GM18499 (cell line): ENCODE results near the gene RAPSN.

Experiments used
- ATAC-seq: cut with Tn5 transposase; IDR thresholded peaks from one replicate; pipeline ENCODE4 v1.9.1; 2021; ENCODE audit warnings: moderate number of reproducible peaks; ENCODE audit not compliant: insufficient read depth, unreplicated experiment

The RAPSN gene

DNA sequence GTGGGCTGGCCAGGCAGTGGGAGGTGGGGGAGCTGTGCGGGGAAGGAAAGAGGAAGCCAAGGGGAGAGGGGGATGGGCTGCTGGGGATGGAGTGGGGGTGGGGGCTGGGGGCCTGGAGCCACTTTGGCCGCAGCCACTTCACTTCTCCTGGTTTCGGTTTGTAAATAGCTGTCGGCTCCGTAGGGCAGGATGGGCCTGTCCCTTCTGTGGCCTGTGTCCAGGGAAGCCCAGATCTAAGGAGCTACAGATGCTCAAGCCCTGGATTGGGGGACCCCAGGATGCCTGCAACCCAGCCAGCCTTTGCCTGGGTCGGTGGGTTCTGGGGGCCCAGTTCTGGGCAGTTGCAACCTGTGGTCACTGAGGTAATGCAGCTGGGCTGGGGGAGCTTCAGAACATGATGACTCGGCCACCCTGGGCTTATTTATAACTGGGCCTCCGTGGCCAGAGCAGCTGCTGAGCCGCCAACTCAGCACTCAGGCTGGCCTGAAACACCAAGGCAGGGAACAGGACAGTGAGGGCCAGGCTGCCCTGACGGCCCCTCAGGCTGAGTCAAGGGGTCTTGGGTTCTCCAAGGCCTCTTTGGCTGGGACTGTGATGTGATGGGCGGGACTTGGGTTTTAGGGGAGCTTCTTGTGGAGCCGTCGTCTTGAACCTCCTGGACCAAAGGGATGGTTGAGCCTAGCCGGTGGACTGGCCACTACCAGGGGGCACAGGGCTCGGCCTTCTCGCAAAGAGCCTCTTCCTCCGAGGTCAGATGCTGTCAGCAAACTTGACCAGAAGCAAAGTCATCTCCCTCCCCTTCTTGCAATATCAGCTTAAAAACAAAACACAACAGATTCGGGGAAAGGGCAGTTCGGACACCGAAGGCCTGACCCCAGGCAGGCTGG lies 55.5 kb downstream of the RAPSN start:
- ATAC-seq: no peak

DNA sequence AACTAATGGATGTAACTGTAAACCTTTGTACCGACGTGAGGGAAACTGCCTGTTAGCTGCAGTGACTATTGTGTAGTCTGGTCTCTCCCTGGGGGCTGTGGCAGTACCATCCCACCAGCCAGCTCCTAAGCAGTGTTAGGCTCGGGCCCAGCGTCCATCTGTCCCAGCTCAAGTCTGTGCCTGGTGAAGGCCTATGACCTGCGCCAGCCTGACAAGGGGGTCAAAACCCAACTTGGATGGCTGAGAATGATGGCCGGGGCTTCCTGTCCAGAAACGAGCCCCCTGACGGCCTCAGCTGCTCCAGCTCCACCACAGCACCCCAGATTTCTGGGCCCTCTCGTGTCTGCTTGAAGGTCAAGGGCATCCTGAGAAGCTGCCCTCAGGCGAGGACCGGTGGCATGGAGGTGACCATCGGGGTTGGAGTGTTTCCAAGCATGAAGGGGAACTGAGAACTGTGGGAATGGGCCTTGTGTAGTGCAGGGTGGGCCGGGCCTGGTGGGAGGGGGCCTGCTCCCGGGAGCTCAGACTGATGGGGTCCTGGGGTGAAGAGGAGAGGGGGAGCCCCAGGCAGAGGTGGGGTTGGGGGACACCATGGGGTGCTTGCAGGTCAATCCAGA lies 56.3 kb downstream of the RAPSN start:
- ATAC-seq: no peak

GRCh38 chr11:47391711-47392432 lies 57.1 kb downstream of the RAPSN start:
- no peak for ATAC-seq

- ATAC-seq: no peak
Measured at GRCh38 chr11:47391077-47391583, 57.8 kb downstream of the RAPSN start.

GRCh38 chr11:47390422-47390760 lies 58.5 kb downstream of the RAPSN start:
- ATAC-seq: no peak

DNA sequence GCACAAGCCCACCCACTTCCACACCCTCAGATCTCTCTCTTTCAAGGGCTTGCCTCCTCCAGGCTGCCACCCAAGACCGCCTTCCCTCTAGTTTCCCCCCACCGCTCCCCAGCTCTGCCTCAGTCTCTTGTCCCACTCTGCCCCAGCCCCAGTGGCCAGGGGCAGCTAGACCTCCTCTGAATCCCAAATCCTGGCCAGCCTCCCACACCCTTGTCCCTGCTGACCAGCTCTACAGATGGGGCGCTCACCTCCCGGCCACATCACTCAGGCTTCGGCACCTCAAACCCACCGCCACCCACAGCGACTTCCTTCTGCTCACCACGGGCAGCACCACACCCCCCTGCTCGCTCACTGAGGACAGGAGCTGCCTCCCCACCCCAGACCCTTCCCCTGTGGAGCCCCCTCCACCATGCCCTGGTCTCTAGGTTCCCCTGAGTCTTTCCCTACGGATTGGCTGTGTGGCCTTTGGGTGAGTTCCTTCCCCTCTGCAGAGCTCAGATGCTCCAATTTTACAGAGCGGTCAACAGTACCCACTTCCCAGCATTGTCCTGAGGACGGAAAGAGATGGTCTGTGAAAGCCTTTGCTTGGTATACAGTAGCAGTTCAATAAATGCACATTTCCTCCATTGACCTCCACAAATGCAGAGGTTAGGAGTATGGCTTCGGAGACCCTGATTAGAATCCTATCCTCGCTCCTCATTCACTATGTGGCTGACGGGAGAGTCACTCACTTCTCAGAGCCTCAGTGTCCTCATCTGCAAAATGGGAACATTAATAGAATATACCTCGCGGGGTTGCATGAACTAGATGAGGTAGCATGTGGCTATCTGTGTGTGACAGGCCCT lies 59.1 kb downstream of the RAPSN start:
- ATAC-seq: no peak

DNA sequence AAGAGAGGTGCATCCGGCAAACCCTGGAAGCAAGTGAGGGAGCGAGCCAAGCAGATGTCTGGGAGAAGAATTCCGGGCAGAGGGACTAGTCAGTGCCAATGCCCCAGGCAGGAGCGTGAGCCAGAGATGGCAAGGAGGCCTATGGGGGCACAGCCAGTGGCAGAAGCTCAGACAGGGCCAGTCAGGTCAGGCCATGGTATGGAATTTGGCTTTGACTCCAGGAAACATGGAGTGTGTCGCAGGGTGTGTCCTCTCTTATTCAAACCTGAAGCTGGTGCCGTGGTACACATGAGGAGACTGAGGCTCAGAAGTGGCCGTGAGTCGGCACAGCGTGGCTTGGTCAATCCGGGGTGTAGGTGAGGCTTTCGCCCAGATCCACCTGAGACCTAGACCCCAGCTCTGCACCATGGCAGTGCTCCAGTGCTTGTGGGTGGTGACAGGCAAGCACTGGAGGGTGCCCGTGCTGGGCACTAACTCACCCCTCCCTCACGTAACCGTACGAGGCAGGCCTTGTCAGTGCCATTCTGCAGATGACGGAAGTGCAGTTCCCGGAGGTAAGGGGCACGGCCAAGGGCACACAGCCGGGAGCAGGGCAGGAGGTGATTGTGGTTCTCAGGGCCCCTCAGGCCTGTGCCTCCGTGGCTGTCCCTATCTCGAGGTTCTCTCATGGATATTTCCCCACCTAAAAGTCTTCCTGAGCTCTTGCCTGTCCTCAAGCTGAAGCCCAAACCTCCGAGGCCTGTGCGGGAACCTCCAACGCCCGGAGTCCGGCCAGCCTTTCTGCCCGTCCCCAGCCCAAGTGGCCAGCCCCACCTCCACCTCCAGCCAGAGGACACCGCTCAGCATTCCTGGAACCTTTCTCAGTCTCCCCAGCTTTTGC lies 60.0 kb downstream of the RAPSN start:
- ATAC-seq: no peak

GRCh38 chr11:47387944-47388696 lies 60.8 kb downstream of the RAPSN start:
- no peak for ATAC-seq
